Fibroblast of mammary gland (primary cell): ENCODE measurements around the gene PIK3R2.
"Not testable (repeated sequence)": the region's sequence is repeated elsewhere in the genome, so short reads cannot be mapped to it uniquely, and the experiment has no call there.

ENCODE experiments used
- DNase-seq: peaks from one replicate; pipeline ENCODE4 v3.0.0-alpha.2; 2010; ENCODE audit warnings: low read depth
- H3K4me3 ChIP-seq: 2 replicates; pipeline ENCODE4 v1.5.1; 2011; ENCODE audit warnings: low read depth, mild to moderate bottlenecking, low read length, moderate library complexity; ENCODE audit not compliant: control insufficient read depth
- TF ChIP-seq, protein P1 (sequence below): conservative IDR thresholded peaks from 2 replicates; pipeline ENCODE4 v1.5.1; 2011; ENCODE audit warnings: low read depth, low read length, inconsistent platforms; ENCODE audit not compliant: control insufficient read depth, insufficient read depth

PIK3R2 gene

DNA sequence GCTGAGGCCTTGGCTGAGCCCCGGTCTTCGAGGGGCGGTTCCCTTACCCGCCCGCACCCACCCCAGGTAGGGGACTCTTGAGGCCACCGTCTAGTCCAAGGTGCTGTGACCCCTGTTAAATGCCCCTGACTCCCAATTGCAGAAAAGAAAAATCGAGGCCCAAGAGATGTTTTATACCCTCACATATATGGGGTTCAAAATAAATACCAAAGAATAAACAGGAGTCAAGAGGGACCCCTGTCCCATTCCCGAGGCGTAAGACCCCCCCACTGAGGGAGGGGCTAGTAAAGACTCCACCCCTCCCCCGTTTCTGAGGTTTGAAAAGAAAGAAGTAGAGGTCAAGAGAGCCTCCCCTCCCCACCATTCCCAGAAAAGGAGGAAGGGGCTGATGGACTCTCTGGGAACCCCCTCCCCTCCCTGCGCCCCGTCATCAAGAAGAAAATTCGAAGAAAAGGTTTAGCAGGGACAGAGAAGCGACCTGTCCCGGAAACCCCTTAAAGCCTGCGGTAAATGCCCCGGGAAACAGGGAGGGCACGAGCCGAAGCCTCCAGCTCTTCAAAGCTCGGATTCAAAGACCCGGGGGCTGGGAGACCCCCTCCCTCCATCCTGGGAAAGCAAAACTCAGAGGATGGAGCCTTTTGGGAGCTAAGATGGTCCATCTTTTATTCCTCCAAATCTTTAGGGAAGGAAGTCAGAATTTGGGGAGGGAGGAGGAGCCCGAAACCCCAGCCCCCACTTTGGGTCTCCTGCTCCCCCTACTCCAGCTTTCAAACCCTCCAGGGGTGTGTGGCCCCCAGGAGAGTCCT, 51.6 kb downstream of the PIK3R2 start:
- peak; percentile 23 for DNase-seq
- TF ChIP-seq, protein P1, sequence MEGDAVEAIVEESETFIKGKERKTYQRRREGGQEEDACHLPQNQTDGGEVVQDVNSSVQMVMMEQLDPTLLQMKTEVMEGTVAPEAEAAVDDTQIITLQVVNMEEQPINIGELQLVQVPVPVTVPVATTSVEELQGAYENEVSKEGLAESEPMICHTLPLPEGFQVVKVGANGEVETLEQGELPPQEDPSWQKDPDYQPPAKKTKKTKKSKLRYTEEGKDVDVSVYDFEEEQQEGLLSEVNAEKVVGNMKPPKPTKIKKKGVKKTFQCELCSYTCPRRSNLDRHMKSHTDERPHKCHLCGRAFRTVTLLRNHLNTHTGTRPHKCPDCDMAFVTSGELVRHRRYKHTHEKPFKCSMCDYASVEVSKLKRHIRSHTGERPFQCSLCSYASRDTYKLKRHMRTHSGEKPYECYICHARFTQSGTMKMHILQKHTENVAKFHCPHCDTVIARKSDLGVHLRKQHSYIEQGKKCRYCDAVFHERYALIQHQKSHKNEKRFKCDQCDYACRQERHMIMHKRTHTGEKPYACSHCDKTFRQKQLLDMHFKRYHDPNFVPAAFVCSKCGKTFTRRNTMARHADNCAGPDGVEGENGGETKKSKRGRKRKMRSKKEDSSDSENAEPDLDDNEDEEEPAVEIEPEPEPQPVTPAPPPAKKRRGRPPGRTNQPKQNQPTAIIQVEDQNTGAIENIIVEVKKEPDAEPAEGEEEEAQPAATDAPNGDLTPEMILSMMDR = no peak
- H3K4me3 ChIP-seq = peak overlapping the region; percentile 69

DNA sequence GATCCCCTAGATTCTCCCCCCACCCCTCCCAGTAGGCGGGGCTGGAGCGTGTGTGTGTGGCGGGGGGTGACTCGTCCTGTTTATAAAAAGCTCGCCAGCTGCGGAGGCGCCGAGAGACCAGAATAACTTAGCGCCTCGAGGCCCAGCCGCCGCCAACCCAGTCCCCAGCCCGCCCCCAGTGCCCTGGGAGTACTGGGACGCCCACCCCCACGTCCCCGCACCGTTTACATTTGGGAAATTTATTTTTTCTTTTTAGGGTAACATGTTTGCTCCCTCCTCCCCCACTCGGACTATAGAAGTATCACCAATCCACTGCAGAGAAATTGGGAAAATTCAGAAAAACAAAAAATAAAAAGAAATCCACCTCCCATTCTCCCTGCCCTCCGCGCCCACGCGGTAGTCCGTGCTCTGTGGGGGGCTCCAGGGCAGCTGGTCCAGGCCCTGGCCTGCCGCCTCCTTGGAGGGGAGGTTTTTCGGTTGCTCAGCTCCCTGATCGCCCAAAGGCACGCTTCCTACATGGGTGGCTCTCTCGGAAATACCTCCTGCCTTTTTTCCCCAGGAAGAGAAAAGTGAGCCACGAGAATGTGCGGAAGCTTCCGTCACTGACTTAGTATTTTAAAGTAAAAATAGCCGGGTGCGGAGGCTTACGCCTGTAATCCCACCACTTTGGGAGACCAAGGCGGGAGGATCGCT, 52.4 kb downstream of the PIK3R2 start:
- DNase-seq = peak; percentile 69
- peak overlapping the region; percentile 69 for H3K4me3 ChIP-seq
- TF ChIP-seq, protein P1 = no peak

DNA sequence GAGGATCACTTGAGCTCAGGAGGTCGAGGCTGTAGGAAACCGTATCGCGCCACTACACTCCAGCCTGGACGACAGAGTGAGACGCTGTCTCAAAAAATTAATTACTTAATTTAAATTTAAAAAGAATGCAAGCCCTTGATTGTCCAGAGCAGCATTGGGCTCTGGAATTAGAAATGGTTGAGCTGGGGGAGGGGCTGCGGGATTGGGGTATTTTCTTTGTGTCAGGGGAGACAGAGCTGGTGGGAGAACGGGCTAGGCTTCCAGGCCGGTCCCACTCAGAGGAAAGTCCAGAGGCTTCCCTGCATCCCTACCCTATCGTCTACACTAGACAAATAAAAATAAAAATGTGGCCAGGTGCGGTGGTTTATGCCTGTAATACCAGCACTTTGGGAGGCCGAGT, 53.1 kb downstream of the PIK3R2 start:
- no peak for DNase-seq
- TF ChIP-seq, protein P1 = no peak
- no peak overlapping the region for H3K4me3 ChIP-seq

DNA sequence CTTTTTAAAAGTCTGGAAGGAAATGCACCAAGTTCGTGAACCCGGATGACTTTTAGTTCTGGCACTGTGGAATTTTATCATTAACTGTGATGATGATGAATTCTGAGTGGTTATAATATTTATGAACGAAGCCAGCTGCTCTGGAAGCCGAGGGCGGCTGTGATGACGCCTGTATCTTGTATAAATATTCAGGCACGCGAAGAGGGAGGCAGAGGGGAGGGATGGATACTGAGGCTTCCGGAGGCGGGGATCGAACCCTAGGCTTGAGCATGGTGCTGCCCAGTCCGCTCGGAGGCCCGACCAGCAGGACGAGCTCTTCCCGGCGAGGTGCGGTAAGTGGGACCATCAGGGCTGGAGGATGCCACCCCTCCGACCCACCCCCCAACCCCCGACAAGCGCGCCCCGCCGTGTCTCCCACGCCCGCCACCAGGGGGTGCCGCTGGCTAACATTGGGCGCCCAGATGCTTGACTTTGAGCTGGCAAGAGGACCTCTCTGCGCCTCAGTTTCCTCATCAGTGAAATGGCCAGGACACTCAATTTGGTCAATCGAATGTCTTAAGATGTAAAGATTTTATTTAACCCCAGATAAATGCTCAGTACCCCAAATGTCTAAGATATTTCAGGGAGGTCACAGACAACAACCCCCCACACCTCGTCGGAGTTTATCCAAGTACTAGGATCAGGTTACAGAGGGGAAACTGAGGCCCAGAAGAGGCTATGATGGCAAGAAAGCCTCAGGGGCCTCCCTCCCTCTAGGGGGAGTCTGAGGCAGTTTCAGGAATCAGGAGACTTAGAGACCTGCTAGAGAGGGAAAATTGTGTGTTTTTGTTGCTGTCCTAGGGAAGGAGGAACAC, 55.4 kb downstream of the PIK3R2 start:
- TF ChIP-seq, protein P1 = peak; percentile 52
- peak; percentile 81 for DNase-seq
- peak overlapping the region; percentile 6 for H3K4me3 ChIP-seq

DNA sequence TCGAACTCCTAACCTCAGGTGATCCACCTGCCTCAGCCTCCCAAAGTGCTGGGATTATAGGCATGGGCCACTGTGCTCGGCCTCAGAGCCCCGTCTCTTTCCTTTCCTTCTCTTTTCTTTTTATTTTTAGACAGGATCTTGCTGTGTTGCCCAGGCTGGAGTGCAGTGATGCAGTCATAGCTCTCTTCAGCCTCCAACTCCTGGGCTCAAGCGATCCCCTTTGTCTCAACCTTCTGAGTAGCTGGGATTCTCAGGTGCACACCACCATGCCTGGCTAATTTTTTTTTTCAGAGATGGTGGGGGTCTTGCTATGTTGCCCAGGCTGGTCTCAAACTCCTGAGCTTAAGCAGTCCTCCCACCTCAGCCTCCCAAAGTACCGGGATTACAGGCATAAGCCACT, 56.9 kb downstream of the PIK3R2 start:
- not testable (repeated sequence) for DNase-seq, H3K4me3 ChIP-seq

DNA sequence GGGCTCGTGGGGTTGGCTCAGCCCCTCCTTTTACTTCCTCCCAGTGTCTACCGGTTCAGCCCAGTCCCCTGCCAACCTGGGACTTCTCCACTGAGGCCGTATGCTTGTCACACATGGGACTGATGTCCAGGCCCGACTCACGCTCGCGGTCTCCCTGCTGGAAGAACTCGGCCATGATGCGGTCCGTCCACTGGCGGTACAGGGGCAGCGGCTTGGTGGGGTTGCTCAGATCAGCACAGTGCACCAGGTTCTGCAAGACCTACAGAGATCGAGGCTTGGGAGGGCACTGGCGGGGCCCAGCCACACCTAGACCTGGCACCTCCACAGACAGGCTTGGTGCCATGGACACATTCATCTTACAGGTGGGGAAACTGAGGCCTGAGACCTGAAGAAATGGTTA, 58.7 kb downstream of the PIK3R2 start:
- no peak overlapping the region for H3K4me3 ChIP-seq
- DNase-seq = no peak
- TF ChIP-seq, protein P1 = no peak
